ENCODE measurements around the gene SCN1B. TPM values are rescaled to one million over a fixed set of nuclear protein-coding genes. Genes with fewer than 3 reads are reported as not detected.

Gene SCN1B
- total and polyA plus RNA-seq, 10 of the 15 experiments (the other 5 are each of a cell fraction or from before 2014, with no cell fraction given), result 0.04 to 0.54 (median 0.11) TPM; not detected in 3

GRCh38 chr19:35000647-35001501 lies 29.4 kb upstream of the SCN1B start (continued):
- TF ChIP-seq, protein P1, sequence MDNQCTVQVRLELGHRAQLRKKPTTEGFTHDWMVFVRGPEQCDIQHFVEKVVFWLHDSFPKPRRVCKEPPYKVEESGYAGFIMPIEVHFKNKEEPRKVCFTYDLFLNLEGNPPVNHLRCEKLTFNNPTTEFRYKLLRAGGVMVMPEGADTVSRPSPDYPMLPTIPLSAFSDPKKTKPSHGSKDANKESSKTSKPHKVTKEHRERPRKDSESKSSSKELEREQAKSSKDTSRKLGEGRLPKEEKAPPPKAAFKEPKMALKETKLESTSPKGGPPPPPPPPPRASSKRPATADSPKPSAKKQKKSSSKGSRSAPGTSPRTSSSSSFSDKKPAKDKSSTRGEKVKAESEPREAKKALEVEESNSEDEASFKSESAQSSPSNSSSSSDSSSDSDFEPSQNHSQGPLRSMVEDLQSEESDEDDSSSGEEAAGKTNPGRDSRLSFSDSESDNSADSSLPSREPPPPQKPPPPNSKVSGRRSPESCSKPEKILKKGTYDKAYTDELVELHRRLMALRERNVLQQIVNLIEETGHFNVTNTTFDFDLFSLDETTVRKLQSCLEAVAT (IDR thresholded peaks at IDR 0.05), result peak; percentile 63; the same call in 1 of the 2 replicates
- TF ChIP-seq SIN3A (IDR thresholded peaks at IDR 0.05; ENCODE audit: low read depth, low read length), result no peak
- TF ChIP-seq TARDBP (IDR thresholded peaks at IDR 0.05; ENCODE audit: borderline replicate concordance), result peak; percentile 27; the same call in 1 of the 2 replicates

DNA sequence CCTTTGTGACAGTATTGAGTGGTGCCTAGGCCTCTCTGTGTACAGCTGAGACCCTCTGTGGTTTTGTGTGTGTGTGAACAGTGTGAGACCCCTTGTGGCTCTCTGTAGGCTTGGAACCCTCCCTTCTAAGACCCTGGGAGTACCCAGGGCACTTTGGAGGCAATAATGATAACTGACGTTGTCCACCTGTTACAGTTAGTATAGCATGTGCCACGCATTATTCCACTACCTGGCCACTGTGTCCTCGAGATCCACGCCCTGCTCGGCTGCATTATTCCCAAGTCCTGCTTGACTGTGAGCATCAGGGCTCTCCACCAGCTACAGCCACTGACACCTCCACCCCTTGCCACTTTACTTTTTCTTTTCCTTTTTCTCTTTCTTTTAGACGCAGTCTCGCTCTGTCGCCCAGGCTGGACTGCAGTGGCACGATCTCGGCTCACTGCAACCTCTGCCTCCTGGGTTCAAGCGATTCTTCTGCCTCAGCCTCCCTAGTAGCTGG lies 28.2 kb upstream of the SCN1B start:
- FAIRE-seq (no peak), DNase-seq (ENCODE audit: low read depth, low spot score) (no peak), ATAC-seq (no peak)
- no TSS peak for BruUV-seq (replicated peaks)
- H4K20me1 ChIP-seq (ENCODE audit: control insufficient read depth, insufficient read depth), result peaks cover 6% of the 10 kb centered on the region; the same call in 1 of the 2 replicates
- peaks cover 43% of the 10 kb centered on the region for H3K4me1 ChIP-seq (ENCODE audit: control insufficient read depth, insufficient read depth, low read length)
- POLR2A ChIA-PET, result interaction anchor here (0.7 to 4.7 kb wide), 4 partner anchors 12 to 889 kb away, joined by 3 to 38 read pairs (median 3); no protein-coding TSS in a partner anchor
- peak overlapping the region; percentile 68 for H3K4me2 ChIP-seq (ENCODE audit: control insufficient read depth, insufficient read depth)
- no peaks in the 10 kb centered on the region for H3K9me3 ChIP-seq (replicated peaks; ENCODE audit: control insufficient read depth, insufficient read depth, low read length)
- no peak overlapping the region for H2AFZ ChIP-seq (ENCODE audit: control insufficient read depth, low read depth, low read length)
- in situ Hi-C loops (cut with MboI), result no loop called here
- H3K27ac ChIP-seq (ENCODE audit: control insufficient read depth, insufficient read depth), result no peak overlapping the region
- peak overlapping the region; percentile 7; the same call in 1 of the 2 replicates for H3K9ac ChIP-seq (ENCODE audit: control insufficient read depth, insufficient read depth, low read length)
- H3K4me3 ChIP-seq, result peak overlapping the region; percentile 95; the same call in 1 of the 2 replicates
- H3K79me2 ChIP-seq (ENCODE audit: control insufficient read depth, insufficient read depth, low read length), result peaks cover 50% of the 10 kb centered on the region
- CTCF ChIA-PET, result interaction anchor here (1.0 to 1.6 kb wide), 5 partner anchors 11 to 89 kb away, joined by 3 to 11 read pairs (median 6); no protein-coding TSS in a partner anchor
- intact Hi-C loops (cut with micrococcal nuclease; ENCODE audit: unreplicated experiment), result no loop called here
- SMC1A ChIA-PET (ENCODE audit: uncharacterized antibody, unreplicated experiment), result interaction anchor here (1.4 to 2.1 kb wide), 4 partner anchors 12 to 30 kb away, joined by 3 to 12 read pairs (median 4); no protein-coding TSS in a partner anchor
- peaks cover 3 to 10% of the 10 kb centered on the region in 2 experiments; a peak in 3 of 4 replicates for H3K36me3 ChIP-seq (ENCODE audit: control insufficient read depth in 2 of 2, insufficient read depth in 2 of 2, low read length in 1 of 2)
- no peaks in the 10 kb centered on the region for H3K27me3 ChIP-seq (replicated peaks in 1 of 2; ENCODE audit: control insufficient read depth in 2 of 2, insufficient read depth in 2 of 2, low read length in 1 of 2)
- WGBS (ENCODE audit: insufficient coverage, insufficient replicate concordance, low lambda C conversion rate, missing lambda C conversion rate), result 92% methylated on average over 11 of the region's 11 CpGs
- RAD21 ChIA-PET (ENCODE audit: unreplicated experiment), result interaction anchor here (1.3 to 1.5 kb wide), 2 partner anchors 12 to 28 kb away, joined by 3 to 8 read pairs; no protein-coding TSS in a partner anchor
- no peak for TF ChIP-seq ZZZ3 (IDR thresholded peaks at IDR 0.05; ENCODE audit: control insufficient read depth, insufficient read length, low read depth)
- TF ChIP-seq, protein P2, sequence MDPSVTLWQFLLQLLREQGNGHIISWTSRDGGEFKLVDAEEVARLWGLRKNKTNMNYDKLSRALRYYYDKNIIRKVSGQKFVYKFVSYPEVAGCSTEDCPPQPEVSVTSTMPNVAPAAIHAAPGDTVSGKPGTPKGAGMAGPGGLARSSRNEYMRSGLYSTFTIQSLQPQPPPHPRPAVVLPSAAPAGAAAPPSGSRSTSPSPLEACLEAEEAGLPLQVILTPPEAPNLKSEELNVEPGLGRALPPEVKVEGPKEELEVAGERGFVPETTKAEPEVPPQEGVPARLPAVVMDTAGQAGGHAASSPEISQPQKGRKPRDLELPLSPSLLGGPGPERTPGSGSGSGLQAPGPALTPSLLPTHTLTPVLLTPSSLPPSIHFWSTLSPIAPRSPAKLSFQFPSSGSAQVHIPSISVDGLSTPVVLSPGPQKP (IDR thresholded peaks at IDR 0.05; ENCODE audit: low read depth, low read length), result no peak
- TF ChIP-seq SMC3 (IDR thresholded peaks at IDR 0.05; ENCODE audit: borderline replicate concordance, low read length), result no peak
- TF ChIP-seq NBN (IDR thresholded peaks at IDR 0.05), result no peak
- TF ChIP-seq, protein P3, sequence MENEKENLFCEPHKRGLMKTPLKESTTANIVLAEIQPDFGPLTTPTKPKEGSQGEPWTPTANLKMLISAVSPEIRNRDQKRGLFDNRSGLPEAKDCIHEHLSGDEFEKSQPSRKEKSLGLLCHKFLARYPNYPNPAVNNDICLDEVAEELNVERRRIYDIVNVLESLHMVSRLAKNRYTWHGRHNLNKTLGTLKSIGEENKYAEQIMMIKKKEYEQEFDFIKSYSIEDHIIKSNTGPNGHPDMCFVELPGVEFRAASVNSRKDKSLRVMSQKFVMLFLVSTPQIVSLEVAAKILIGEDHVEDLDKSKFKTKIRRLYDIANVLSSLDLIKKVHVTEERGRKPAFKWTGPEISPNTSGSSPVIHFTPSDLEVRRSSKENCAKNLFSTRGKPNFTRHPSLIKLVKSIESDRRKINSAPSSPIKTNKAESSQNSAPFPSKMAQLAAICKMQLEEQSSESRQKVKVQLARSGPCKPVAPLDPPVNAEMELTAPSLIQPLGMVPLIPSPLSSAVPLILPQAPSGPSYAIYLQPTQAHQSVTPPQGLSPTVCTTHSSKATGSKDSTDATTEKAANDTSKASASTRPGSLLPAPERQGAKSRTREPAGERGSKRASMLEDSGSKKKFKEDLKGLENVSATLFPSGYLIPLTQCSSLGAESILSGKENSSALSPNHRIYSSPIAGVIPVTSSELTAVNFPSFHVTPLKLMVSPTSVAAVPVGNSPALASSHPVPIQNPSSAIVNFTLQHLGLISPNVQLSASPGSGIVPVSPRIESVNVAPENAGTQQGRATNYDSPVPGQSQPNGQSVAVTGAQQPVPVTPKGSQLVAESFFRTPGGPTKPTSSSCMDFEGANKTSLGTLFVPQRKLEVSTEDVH (IDR thresholded peaks at IDR 0.05; ENCODE audit: low read depth, partially characterized antibody), result no peak
- TF ChIP-seq KDM1A (IDR thresholded peaks at IDR 0.05; ENCODE audit: borderline replicate concordance), result no peak
- no peak for TF ChIP-seq NFYB (IDR thresholded peaks at IDR 0.05; ENCODE audit: insufficient read depth, low read depth, low read length)
- TF ChIP-seq NFXL1 (IDR thresholded peaks at IDR 0.05; ENCODE audit: borderline replicate concordance), result no peak
- TF ChIP-seq, protein P4, sequence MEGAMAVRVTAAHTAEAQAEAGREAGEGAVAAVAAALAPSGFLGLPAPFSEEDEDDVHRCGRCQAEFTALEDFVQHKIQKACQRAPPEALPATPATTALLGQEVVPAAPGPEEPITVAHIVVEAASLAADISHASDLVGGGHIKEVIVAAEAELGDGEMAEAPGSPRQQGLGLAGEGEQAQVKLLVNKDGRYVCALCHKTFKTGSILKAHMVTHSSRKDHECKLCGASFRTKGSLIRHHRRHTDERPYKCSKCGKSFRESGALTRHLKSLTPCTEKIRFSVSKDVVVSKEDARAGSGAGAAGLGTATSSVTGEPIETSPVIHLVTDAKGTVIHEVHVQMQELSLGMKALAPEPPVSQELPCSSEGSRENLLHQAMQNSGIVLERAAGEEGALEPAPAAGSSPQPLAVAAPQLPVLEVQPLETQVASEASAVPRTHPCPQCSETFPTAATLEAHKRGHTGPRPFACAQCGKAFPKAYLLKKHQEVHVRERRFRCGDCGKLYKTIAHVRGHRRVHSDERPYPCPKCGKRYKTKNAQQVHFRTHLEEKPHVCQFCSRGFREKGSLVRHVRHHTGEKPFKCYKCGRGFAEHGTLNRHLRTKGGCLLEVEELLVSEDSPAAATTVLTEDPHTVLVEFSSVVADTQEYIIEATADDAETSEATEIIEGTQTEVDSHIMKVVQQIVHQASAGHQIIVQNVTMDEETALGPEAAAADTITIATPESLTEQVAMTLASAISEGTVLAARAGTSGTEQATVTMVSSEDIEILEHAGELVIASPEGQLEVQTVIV (IDR thresholded peaks at IDR 0.05; ENCODE audit: borderline replicate concordance, partially characterized antibody), result no peak
